ENCODE data around the gene IGFL2.
"Not testable (repeated sequence)": the region's sequence is repeated elsewhere in the genome, so short reads cannot be mapped to it uniquely, and the experiment has no call there.

Gene IGFL2

GRCh38 chr19:46176116-46176860 is 28.2 kb downstream of the IGFL2 start:
- no peak overlapping the region for H3K4me3 ChIP-seq (replicated peaks; ENCODE audit: low read depth, low read length)
- TF ChIP-seq, protein P1, sequence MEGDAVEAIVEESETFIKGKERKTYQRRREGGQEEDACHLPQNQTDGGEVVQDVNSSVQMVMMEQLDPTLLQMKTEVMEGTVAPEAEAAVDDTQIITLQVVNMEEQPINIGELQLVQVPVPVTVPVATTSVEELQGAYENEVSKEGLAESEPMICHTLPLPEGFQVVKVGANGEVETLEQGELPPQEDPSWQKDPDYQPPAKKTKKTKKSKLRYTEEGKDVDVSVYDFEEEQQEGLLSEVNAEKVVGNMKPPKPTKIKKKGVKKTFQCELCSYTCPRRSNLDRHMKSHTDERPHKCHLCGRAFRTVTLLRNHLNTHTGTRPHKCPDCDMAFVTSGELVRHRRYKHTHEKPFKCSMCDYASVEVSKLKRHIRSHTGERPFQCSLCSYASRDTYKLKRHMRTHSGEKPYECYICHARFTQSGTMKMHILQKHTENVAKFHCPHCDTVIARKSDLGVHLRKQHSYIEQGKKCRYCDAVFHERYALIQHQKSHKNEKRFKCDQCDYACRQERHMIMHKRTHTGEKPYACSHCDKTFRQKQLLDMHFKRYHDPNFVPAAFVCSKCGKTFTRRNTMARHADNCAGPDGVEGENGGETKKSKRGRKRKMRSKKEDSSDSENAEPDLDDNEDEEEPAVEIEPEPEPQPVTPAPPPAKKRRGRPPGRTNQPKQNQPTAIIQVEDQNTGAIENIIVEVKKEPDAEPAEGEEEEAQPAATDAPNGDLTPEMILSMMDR (IDR thresholded peaks at IDR 0.05; ENCODE audit: low read length, missing control alignments): no peak
- DNase-seq (ENCODE audit: low read depth): no peak

DNA sequence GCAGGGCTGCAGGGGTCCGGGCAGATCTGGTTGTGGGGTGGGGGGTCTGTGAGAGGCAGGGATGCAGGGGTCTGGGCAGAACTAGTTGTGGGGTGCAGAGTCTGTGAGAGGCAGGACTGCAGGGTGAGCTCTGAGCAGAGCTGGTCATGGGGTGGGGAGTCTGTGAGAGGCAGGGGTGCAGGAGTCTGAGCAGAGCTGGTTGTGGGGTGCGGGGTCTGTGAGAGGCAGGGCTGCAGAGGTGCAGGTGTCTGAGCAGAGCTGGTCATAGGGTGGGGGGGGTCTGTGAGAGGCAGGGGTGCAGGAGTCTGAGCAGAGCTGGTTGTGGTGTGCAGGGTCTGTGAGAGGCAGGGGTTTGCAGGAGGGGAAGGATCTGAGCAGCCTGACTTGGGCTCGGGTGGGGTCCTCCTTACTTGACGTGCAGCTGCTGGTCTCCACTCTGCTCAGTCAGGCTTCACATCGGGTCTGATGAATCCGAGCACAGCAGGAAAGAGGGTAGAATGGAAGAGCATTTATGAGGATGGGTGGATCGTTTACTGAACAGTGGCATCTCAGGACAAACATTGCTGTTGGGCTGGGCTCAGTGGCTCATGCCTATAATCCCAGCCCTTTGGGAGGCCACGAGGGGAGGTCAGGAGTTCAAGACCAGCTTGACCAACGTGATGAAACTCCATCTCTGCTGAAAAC is 31.2 kb downstream of the IGFL2 start:
- TF ChIP-seq, protein P1 (IDR thresholded peaks at IDR 0.05; ENCODE audit: low read length, missing control alignments): no peak
- H3K4me3 ChIP-seq (replicated peaks; ENCODE audit: low read depth, low read length): no peak overlapping the region
- DNase-seq (ENCODE audit: low read depth): no peak

DNA sequence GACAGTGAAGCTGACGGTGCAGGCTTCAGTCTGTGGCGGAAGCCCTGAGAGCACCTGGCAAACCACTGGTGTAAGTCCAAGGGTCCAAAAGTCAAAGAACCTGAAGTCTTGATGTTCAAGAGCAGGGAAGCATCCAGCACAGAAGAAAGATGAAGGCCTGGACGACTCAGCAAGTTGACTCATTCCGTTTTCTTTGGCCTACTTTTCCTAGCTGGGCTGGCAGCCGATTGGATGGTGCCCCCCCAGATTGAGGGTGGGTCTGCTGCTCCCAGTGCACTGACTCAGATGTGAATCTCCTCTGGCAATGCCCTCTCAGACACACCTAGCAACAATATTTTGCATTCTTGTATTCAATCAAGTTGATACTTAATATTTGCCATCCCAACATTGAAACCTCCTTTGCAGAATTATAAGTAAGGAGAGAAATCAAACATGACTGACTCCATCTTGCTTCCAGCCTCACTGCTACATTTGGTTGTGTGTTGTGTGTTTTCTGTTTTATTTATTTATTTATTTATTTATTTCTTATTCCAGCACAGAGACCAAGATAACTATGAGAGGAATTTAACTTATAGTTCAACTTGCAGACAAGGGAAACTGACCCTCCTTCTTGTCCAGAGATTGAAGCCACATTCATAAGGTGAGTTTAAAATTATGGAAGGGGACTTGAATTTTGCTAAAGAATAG is 32.8 kb downstream of the IGFL2 start:
- DNase-seq (ENCODE audit: low read depth): no peak
- TF ChIP-seq, protein P1 (IDR thresholded peaks at IDR 0.05; ENCODE audit: low read length, missing control alignments): no peak
- no peak overlapping the region for H3K4me3 ChIP-seq (replicated peaks; ENCODE audit: low read depth, low read length)

- H3K4me3 ChIP-seq (replicated peaks; ENCODE audit: low read depth, low read length): no peak overlapping the region
- TF ChIP-seq, protein P1 (IDR thresholded peaks at IDR 0.05; ENCODE audit: low read length, missing control alignments): no peak
- peak; percentile 57 for DNase-seq (ENCODE audit: low read depth)
These were observed 33.3 kb downstream of the IGFL2 start for GRCh38 chr19:46181388-46181779.

DNA sequence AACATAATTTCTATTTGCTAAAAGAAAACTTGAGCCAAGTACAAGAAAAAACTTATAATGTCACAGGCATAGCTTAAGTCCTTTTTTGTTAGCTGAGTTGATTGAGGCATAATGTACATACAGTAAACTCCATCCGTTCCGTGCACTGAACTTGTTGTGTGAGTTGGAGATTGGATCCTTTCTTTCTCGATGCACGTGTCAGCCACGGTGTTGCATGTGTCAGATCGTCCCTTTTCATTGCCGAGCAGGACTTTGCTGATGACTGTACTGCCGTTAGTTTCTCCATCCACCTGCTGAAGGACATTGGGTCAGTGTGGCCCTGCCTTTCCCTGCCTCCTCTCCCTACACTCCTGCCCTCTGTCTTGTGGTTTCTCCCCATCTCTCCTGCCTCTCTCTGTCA is 34.4 kb downstream of the IGFL2 start:
- DNase-seq (ENCODE audit: low read depth): no peak
- TF ChIP-seq, protein P1 (IDR thresholded peaks at IDR 0.05; ENCODE audit: low read length, missing control alignments): no peak
- no peak overlapping the region for H3K4me3 ChIP-seq (replicated peaks; ENCODE audit: low read depth, low read length)

- not testable (repeated sequence) for H3K4me3 ChIP-seq (replicated peaks; ENCODE audit: low read depth, low read length)
- DNase-seq (ENCODE audit: low read depth): peak; percentile 29
These were observed 37.0 kb downstream of the IGFL2 start for GRCh38 chr19:46184775-46185710.
